NCI-H146 treated with DMSO at 0.1 percent for 48 hours (cell line): ENCODE data around the gene DNMBP.
"Not testable (repeated sequence)": the region's sequence is repeated elsewhere in the genome, so short reads cannot be mapped to it uniquely, and the experiment has no call there.

Experiments
- DNase-seq: peaks from one replicate; lab custom pipeline; 2025; ENCODE audit not compliant: unreplicated experiment; lab: John Stamatoyannopoulos, UW

The DNMBP gene

GRCh38 chr10:99870123-99870730 is 139.5 kb downstream of the DNMBP start:
- no peak for DNase-seq

GRCh38 chr10:99869581-99870122 is 140.1 kb downstream of the DNMBP start:
- DNase-seq, result no peak

GRCh38 chr10:99867250-99867649 is 142.5 kb downstream of the DNMBP start:
- not testable (repeated sequence) for DNase-seq

- not testable (repeated sequence) for DNase-seq
Measured at GRCh38 chr10:99863535-99864240, 146.1 kb downstream of the DNMBP start.

- DNase-seq, result no peak
Measured at GRCh38 chr10:99860466-99860865, 149.3 kb downstream of the DNMBP start.

GRCh38 chr10:99859585-99859984 is 150.2 kb downstream of the DNMBP start:
- DNase-seq, result no peak

GRCh38 chr10:99858849-99859248 is 150.9 kb downstream of the DNMBP start:
- DNase-seq, result no peak

- DNase-seq, result no peak
Measured at GRCh38 chr10:99855479-99856071, 154.2 kb downstream of the DNMBP start.

GRCh38 chr10:99854860-99855259 is 154.9 kb downstream of the DNMBP start:
- no peak for DNase-seq

GRCh38 chr10:99853655-99854054 is 156.1 kb downstream of the DNMBP start:
- DNase-seq, result no peak

- no peak for DNase-seq
Measured at GRCh38 chr10:99852481-99853213, 157.1 kb downstream of the DNMBP start.

- DNase-seq, result no peak
Measured at GRCh38 chr10:99851825-99852224, 157.9 kb downstream of the DNMBP start.

GRCh38 chr10:99850767-99851340 is 158.9 kb downstream of the DNMBP start:
- no peak for DNase-seq

- peak; percentile 51 for DNase-seq
Measured at GRCh38 chr10:99850021-99850766, 159.6 kb downstream of the DNMBP start.

GRCh38 chr10:99849536-99849935 is 160.2 kb downstream of the DNMBP start:
- DNase-seq, result peak; percentile 51

- DNase-seq, result no peak
Measured at GRCh38 chr10:99849057-99849456, 160.7 kb downstream of the DNMBP start.

GRCh38 chr10:99845837-99846382 is 163.8 kb downstream of the DNMBP start:
- DNase-seq, result peak; percentile 49

GRCh38 chr10:99844433-99844955 is 165.3 kb downstream of the DNMBP start:
- no peak for DNase-seq

GRCh38 chr10:99843310-99843709 is 166.4 kb downstream of the DNMBP start:
- DNase-seq, result no peak

- no peak for DNase-seq
Measured at GRCh38 chr10:99841746-99842145, 168.0 kb downstream of the DNMBP start.
